Breast epithelium (tissue), 3 donors: ENCODE measurements around the gene CCDC134.

ENCODE experiments used
- POLR2A ChIP-seq: fragments of 450-650 bp; IDR thresholded peaks from one replicate; pipeline ENCODE4 v1.6.1; 2016; ENCODE audit warnings: antibody characterized with exemption, mild to moderate bottlenecking, moderate library complexity
- POLR2AphosphoS5 ChIP-seq, 3 donors: sonication (generic); formaldehyde crosslinking; IDR thresholded peaks; one replicate each; pipeline ENCODE4 v1.6.1; 2017; ENCODE audit warnings: antibody characterized with exemption in 3 of 3
- TF ChIP-seq, protein P1 (sequence below), 3 donors: fragments of 450-650 bp; IDR thresholded peaks; one replicate each; pipeline ENCODE4 v1.5.1; 2016 to 2017; ENCODE audit warnings: antibody characterized with exemption in 3 of 3, mild to moderate bottlenecking in 3 of 3, moderate library complexity in 3 of 3

- no peak for TF ChIP-seq POLR2AphosphoS5 (IDR thresholded peaks at IDR 0.05)
- TF ChIP-seq, protein P1, sequence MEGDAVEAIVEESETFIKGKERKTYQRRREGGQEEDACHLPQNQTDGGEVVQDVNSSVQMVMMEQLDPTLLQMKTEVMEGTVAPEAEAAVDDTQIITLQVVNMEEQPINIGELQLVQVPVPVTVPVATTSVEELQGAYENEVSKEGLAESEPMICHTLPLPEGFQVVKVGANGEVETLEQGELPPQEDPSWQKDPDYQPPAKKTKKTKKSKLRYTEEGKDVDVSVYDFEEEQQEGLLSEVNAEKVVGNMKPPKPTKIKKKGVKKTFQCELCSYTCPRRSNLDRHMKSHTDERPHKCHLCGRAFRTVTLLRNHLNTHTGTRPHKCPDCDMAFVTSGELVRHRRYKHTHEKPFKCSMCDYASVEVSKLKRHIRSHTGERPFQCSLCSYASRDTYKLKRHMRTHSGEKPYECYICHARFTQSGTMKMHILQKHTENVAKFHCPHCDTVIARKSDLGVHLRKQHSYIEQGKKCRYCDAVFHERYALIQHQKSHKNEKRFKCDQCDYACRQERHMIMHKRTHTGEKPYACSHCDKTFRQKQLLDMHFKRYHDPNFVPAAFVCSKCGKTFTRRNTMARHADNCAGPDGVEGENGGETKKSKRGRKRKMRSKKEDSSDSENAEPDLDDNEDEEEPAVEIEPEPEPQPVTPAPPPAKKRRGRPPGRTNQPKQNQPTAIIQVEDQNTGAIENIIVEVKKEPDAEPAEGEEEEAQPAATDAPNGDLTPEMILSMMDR (IDR thresholded peaks at IDR 0.05) = no peak
- TF ChIP-seq POLR2A = no peak
Measured at GRCh38 chr22:41780746-41781505, 19.6 kb upstream of the CCDC134 start.
